H1 (cell line): ENCODE data around the gene SLC26A6. TPM values are rescaled to one million over a fixed set of nuclear protein-coding genes. Genes with fewer than 3 reads are reported as not detected.

Experiments used
- CTCF ChIA-PET: fragments of 300-600 bp; sonication (Branson Sonifier 250); formaldehyde crosslinking; loops from one replicate; lab custom pipeline; 2021; ENCODE audit not compliant: partially characterized antibody; lab: Charles Lee
- POLR2A ChIA-PET: fragments of 300-600 bp; sonication (Branson Sonifier 250); formaldehyde crosslinking; loops from one replicate; lab custom pipeline; 2021; ENCODE audit warnings: inconsistent platforms; ENCODE audit not compliant: partially characterized antibody; lab: Charles Lee
- DNase-seq, 2 experiments: peaks; one replicate each; pipeline versions ENCODE4 v3.0.0 to v3.0.0-alpha.2; 2010 to 2022; ENCODE audit warnings: low spot score in 2 of 2, low read depth in 1 of 2, mixed read lengths in 1 of 2
- FAIRE-seq: peaks from 2 replicates; lab custom pipeline; 2011; peaks lifted over from hg19 to GRCh38; lab: Jason Lieb, UNC
- H2AFZ ChIP-seq: 2 replicates; pipeline ENCODE4 v1.8.1; 2012; ENCODE audit warnings: low read length, inconsistent platforms
- H2AK5ac ChIP-seq: 2 replicates; pipeline ENCODE4 v1.6.1; 2013; ENCODE audit warnings: low read depth, low read length
- H2BK120ac ChIP-seq: replicated peaks from 2 replicates; pipeline ENCODE3; 2013; ENCODE audit warnings: low read depth, low read length, inconsistent platforms
- H2BK12ac ChIP-seq: 2 replicates; pipeline ENCODE4 v1.6.1; 2013; ENCODE audit warnings: low read depth, low read length
- H2BK15ac ChIP-seq: 2 replicates; pipeline ENCODE4 v1.6.1; 2013; ENCODE audit warnings: low read length
- H2BK20ac ChIP-seq: 2 replicates; pipeline ENCODE4 v1.6.1; 2013; ENCODE audit warnings: low read length
- H2BK5ac ChIP-seq: 2 replicates; pipeline ENCODE4 v1.6.1; 2013; ENCODE audit warnings: low read depth, low read length
- H3K14ac ChIP-seq: 2 replicates; pipeline ENCODE4 v1.6.1; 2013; ENCODE audit warnings: inconsistent platforms; ENCODE audit not compliant: insufficient read length
- H3K18ac ChIP-seq: 2 replicates; pipeline ENCODE4 v1.6.1; 2013; ENCODE audit warnings: low read length; ENCODE audit errors: extremely low read depth
- H3K23ac ChIP-seq: 2 replicates; pipeline ENCODE4 v1.6.1; 2013; ENCODE audit warnings: inconsistent platforms; ENCODE audit not compliant: insufficient read length
- H3K23me2 ChIP-seq: 2 replicates; pipeline ENCODE4 v1.6.1; 2013; ENCODE audit warnings: low read depth, low read length
- H3K27ac ChIP-seq: 2 replicates; pipeline ENCODE4 v1.6.1; 2011; ENCODE audit warnings: low read depth, low read length, inconsistent platforms
- H3K27me3 ChIP-seq, 4 experiments: replicated peaks in 1 of 4; 1 replicate in 1 of 4; 2 replicates in 3 of 4; pipeline versions ENCODE4 v1.6.1 to v1.8.1; 2011 to 2013; ENCODE audit warnings: low read length in 3 of 4, mild to moderate bottlenecking in 3 of 4, inconsistent platforms in 2 of 4, mixed read lengths in 2 of 4, moderate library complexity in 1 of 4; ENCODE audit not compliant: control insufficient read depth in 3 of 4, insufficient read depth in 3 of 4; ENCODE audit errors: extremely low read depth in 1 of 4
- H3K36me3 ChIP-seq, 4 experiments: 2 replicates each; pipeline versions ENCODE4 v1.6.1 to v1.8.1; 2011 to 2013; ENCODE audit warnings: mild to moderate bottlenecking in 4 of 4, low read length in 3 of 4, moderate library complexity in 2 of 4, control low read depth in 1 of 4, inconsistent platforms in 1 of 4; ENCODE audit not compliant: insufficient read depth in 4 of 4, control insufficient read depth in 2 of 4
- H3K4ac ChIP-seq: replicated peaks from 2 replicates; pipeline ENCODE3; 2013; ENCODE audit warnings: low read length, low read depth, mixed read lengths, inconsistent platforms; ENCODE audit not compliant: insufficient read length
- H3K4me1 ChIP-seq, 4 experiments: replicated peaks in 1 of 4; 1 replicate in 1 of 4; 2 replicates in 3 of 4; pipeline versions ENCODE4 v1.6.1 to v1.8.1; 2011 to 2013; ENCODE audit warnings: low read length in 3 of 4, inconsistent platforms in 2 of 4, mixed read lengths in 1 of 4; ENCODE audit not compliant: insufficient read depth in 4 of 4, control insufficient read depth in 3 of 4
- H3K4me2 ChIP-seq, 2 experiments: 2 replicates each; pipeline versions ENCODE4 v1.6.1 to v1.8.1; 2011 to 2013; ENCODE audit warnings: low read depth in 2 of 2, low read length in 2 of 2, control low read depth in 1 of 2, inconsistent platforms in 1 of 2, mild to moderate bottlenecking in 1 of 2; ENCODE audit not compliant: insufficient read depth in 1 of 2
- H3K4me3 ChIP-seq, 4 experiments: fragments of 200-600, 300-600 bp in 1 of 4; sonication (generic), shearing (Covaris generic), sonication (Bioruptor Twin) in 1 of 4; 2 replicates each; pipeline versions ENCODE4 v1.5.1 to v1.8.1; 2011 to 2016; ENCODE audit warnings: low read length in 4 of 4, low read depth in 3 of 4, control low read depth in 2 of 4, inconsistent platforms in 2 of 4, mild to moderate bottlenecking in 2 of 4, mixed read lengths in 1 of 4, moderate library complexity in 1 of 4; ENCODE audit not compliant: insufficient read depth in 2 of 4; ENCODE audit errors: extremely low read depth in 1 of 4
- H3K56ac ChIP-seq: replicated peaks from 2 replicates; pipeline ENCODE3; 2013; ENCODE audit warnings: low read depth, mild to moderate bottlenecking, mixed read lengths, low read length, inconsistent platforms; ENCODE audit not compliant: insufficient read length
- H3K79me1 ChIP-seq: 2 replicates; pipeline ENCODE4 v1.6.1; 2013; ENCODE audit warnings: low read depth, low read length, control low read depth
- H3K79me2 ChIP-seq, 2 experiments: 2 replicates each; pipeline versions ENCODE4 v1.6.1 to v1.8.1; 2012 to 2013; ENCODE audit warnings: low read length in 2 of 2, mild to moderate bottlenecking in 2 of 2, inconsistent platforms in 1 of 2; ENCODE audit not compliant: insufficient read depth in 2 of 2, control insufficient read depth in 1 of 2
- H3K9ac ChIP-seq, 4 experiments: replicated peaks in 1 of 4; 1 replicate in 1 of 4; 2 replicates in 3 of 4; pipeline versions ENCODE4 v1.6.1 to v1.8.1; 2011 to 2013; ENCODE audit warnings: low read depth in 3 of 4, low read length in 3 of 4, control low read depth in 2 of 4, mild to moderate bottlenecking in 2 of 4, moderate library complexity in 2 of 4, inconsistent platforms in 1 of 4; ENCODE audit errors: extremely low read depth in 1 of 4
- H3K9me3 ChIP-seq, 2 experiments: 2 replicates each; pipeline versions ENCODE4 v1.6.1 to v1.8.1; 2012 to 2013; ENCODE audit warnings: mild to moderate bottlenecking in 2 of 2, moderate library complexity in 2 of 2, control low read depth in 1 of 2, inconsistent platforms in 1 of 2, low read depth in 1 of 2, low read length in 1 of 2, mixed read lengths in 1 of 2; ENCODE audit not compliant: insufficient read depth in 2 of 2
- H4K20me1 ChIP-seq, 2 experiments: replicated peaks in 1 of 2; 2 replicates each; pipeline versions ENCODE3 to v1.8.1; 2011 to 2013; ENCODE audit warnings: inconsistent platforms in 2 of 2, low read length in 2 of 2, mild to moderate bottlenecking in 1 of 2; ENCODE audit not compliant: insufficient read depth in 2 of 2, control insufficient read depth in 1 of 2
- H4K5ac ChIP-seq: 2 replicates; pipeline ENCODE4 v1.6.1; 2013; ENCODE audit warnings: low read length, low read depth, mixed read lengths, inconsistent platforms; ENCODE audit not compliant: insufficient read length
- H4K8ac ChIP-seq: 2 replicates; pipeline ENCODE4 v1.8.0; 2013; ENCODE audit warnings: mild to moderate bottlenecking, moderate library complexity, low read length, inconsistent platforms; ENCODE audit not compliant: insufficient read depth; ENCODE audit errors: extremely low read depth
- H4K91ac ChIP-seq: replicated peaks from 2 replicates; pipeline ENCODE3; 2013; ENCODE audit warnings: low read length, mixed read lengths, inconsistent platforms; ENCODE audit not compliant: insufficient read length
- GABPA ChIP-seq: IDR thresholded peaks from 2 replicates; pipeline ENCODE4 v1.6.1; 2011; ENCODE audit warnings: mild to moderate bottlenecking, low read length, moderate library complexity, borderline replicate concordance; ENCODE audit not compliant: insufficient read depth
- POLR2A ChIP-seq, 2 experiments: IDR thresholded peaks; 1 replicate in 1 of 2; 2 replicates in 1 of 2; pipeline ENCODE4 v1.6.1; 2011; ENCODE audit warnings: low read depth in 2 of 2, low read length in 2 of 2, mild to moderate bottlenecking in 2 of 2; ENCODE audit errors: control extremely low read depth in 1 of 2
- RAD21 ChIP-seq, 2 experiments: IDR thresholded peaks in 1 of 2; conservative IDR thresholded peaks in 1 of 2; 2 replicates each; pipeline ENCODE4 v1.6.1; 2011; ENCODE audit warnings: low read depth in 2 of 2, low read length in 2 of 2, improper control_type of control experiment in 1 of 2, inconsistent platforms in 1 of 2, mild to moderate bottlenecking in 1 of 2, moderate library complexity in 1 of 2
- TEAD4 ChIP-seq: IDR thresholded peaks from 2 replicates; pipeline ENCODE4 v1.6.1; 2012; ENCODE audit warnings: low read depth, low read length, inconsistent platforms, mixed read lengths
- WGBS, 2 experiments: shearing (Covaris generic) in 1 of 2; methylation state at CpG; one replicate each; pipeline versions ENCODE4 v1.1.6 to v1.1.7; 2013 to 2015; ENCODE audit warnings: low lambda C conversion rate in 2 of 2, mixed read lengths in 2 of 2, inconsistent platforms in 1 of 2, low coverage in 1 of 2, missing lambda C conversion rate in 1 of 2; ENCODE audit not compliant: insufficient replicate concordance in 2 of 2, insufficient coverage in 1 of 2, insufficient read length in 1 of 2; ENCODE audit errors: extremely low coverage in 1 of 2, missing lambda C conversion rate in 1 of 2; 5-methylcytosine and 5-hydroxymethylcytosine counted together
- polyA plus RNA-seq, 7 experiments: library from polyadenylated mRNA; depleted of rRNA in 3 of 7; stranded (reverse) in 5 of 7; unstranded in 2 of 7; fragments of >200 nt in 5 of 7; fragments of 200-250 nt in 2 of 7; gene quantifications; 1 replicate in 5 of 7; 2 replicates in 1 of 7; 4 replicates in 1 of 7; pipeline versions ENCODE4 v1.2.1 to v1.2.3, GENCODE V29; 2011 to 2013; ENCODE audit warnings: missing spikeins in 2 of 7, mixed read lengths in 2 of 7
- total RNA-seq: library from RNA; stranded (reverse); fragmentation: NEBNext Ultra II Directional; extraction: Animal tissue kit (Norgen Biotek cat#: 25700); gene quantifications from 2 replicates; pipeline ENCODE4 v1.2.1, GENCODE V29; 2021
- TF ChIP-seq, protein P1 (sequence below): IDR thresholded peaks from 2 replicates; pipeline ENCODE4 v1.6.1; 2012; ENCODE audit warnings: low read length, inconsistent platforms

SLC26A6 gene
- total and polyA plus RNA-seq, 2 of the 8 experiments (the other 6 are each of a cell fraction or from before 2014, with no cell fraction given): 50.4 to 58.0 TPM

DNA sequence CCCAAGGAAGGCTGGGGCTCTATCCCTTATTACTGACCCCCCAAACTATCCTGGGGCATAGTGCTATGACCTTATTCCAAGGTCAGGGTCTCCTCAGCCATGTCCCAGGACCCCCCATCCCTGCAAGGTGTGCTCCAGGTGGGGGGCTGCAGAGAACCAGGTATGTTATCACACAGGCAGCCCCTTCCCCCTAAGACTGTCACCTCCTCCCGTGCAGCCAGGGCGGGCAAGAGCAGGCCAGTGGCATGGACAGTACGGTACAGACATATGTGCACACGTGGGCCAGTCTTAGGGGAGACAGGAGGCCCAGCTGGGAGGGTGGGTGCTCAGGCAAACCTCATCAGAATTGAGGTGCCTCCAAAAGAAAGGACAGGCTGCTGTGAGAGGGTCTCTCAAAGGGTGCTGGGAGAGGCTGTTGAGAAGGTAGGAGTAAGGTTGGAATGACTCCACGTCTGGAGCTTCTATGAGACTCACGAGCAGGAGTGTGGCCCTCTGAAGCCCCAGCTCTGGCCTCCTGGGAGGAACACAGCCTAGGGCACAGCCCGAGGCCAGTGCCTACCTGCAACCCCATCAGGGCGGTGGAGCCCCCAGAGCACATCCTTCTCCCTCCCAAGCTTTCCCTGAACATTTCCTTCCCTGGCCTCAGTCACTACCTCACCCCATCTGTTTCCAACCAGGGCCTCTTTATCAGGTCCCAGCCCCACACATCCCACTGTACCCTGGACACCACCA lies 38.4 kb downstream of the SLC26A6 start:
- Histone ChIP-seq H2BK20ac (no peak overlapping the region), H3K56ac (no peak overlapping the region), H3K23me2 (peaks cover 1% of the 10 kb centered on the region; the same call in 1 of the 2 replicates), H3K18ac (no peak overlapping the region; the same call in 1 of the 2 replicates), H3K4ac (no peak overlapping the region), H3K79me2 (no peaks in the 10 kb centered on the region), H2BK120ac (no peak overlapping the region), H4K8ac (no peak overlapping the region), H3K27ac (no peak overlapping the region), H3K9me3 (no peaks in the 10 kb centered on the region), H3K23ac (no peak overlapping the region), H3K4me3 (no peak overlapping the region), H3K79me1 (no peaks in the 10 kb centered on the region), H3K4me1 (peaks cover 3 to 18% (median 15%) of the 10 kb centered on the region in 4 experiments; a peak in 6 of 7 replicates), H4K5ac (no peak overlapping the region), H3K14ac (no peak overlapping the region), H2AFZ (no peak overlapping the region), H2BK12ac (no peak overlapping the region), H4K91ac (no peak overlapping the region), H3K9ac (no peak overlapping the region), H3K4me2 (no peak overlapping the region), H3K27me3 (peaks cover 0 to 6% (median 0%) of the 10 kb centered on the region in 4 experiments; a peak in 4 of 7 replicates), H2BK15ac (no peak overlapping the region), H2AK5ac (no peak overlapping the region; the same call in 1 of the 2 replicates), H3K36me3 (peaks cover 31 to 36% (median 32%) of the 10 kb centered on the region in 4 experiments), H4K20me1 (peaks cover 0 to 31% of the 10 kb centered on the region in 2 experiments), H2BK5ac (0 out of 2 replicates have a peak overlapping the region, but pooled peaks have one; percentile 75)
- TF ChIP-seq GABPA (no peak), RAD21 (IDR thresholded peaks at IDR 0.05 in 1 of 2, conservative IDR thresholded peaks at IDR 0.05 in 1 of 2; ENCODE audit: low read depth in 2 of 2, low read length in 2 of 2) (no peak), TEAD4 (no peak), POLR2A (IDR thresholded peaks at IDR 0.05; ENCODE audit: control extremely low read depth in 1 of 2, low read depth in 2 of 2, low read length in 2 of 2) (peak in 1 of 2 experiments; percentile 56; a peak in 1 of 3 replicates)
- TF ChIP-seq, protein P1, sequence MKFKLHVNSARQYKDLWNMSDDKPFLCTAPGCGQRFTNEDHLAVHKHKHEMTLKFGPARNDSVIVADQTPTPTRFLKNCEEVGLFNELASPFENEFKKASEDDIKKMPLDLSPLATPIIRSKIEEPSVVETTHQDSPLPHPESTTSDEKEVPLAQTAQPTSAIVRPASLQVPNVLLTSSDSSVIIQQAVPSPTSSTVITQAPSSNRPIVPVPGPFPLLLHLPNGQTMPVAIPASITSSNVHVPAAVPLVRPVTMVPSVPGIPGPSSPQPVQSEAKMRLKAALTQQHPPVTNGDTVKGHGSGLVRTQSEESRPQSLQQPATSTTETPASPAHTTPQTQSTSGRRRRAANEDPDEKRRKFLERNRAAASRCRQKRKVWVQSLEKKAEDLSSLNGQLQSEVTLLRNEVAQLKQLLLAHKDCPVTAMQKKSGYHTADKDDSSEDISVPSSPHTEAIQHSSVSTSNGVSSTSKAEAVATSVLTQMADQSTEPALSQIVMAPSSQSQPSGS: 0 out of 2 replicates have a peak, but pooled peaks have one; percentile 21
- no peak for DNase-seq
- ChIA-PET POLR2A (interaction anchor here (0.7 to 5.1 kb wide), 26 partner anchors 8 to 426 kb away, joined by 3 to 23 read pairs (median 5); partner anchors contain the start of genes CELSR3, PLXNB1, SLC26A6 and UCN2), CTCF (interaction anchor here (0.6 to 1.5 kb wide), 6 partner anchors 9 to 67 kb away, joined by 3 to 6 read pairs (median 4); partner anchors contain the start of genes CELSR3, SLC26A6 and UQCRC1)
- 92% methylated on average over 8 of the region's 8 CpGs; no CpG with 5 or more reads in 1 of the 2 experiments for WGBS, 2 experiments
- FAIRE-seq: no peak
